VCaP (cell line): ENCODE data around the gene DNMT3B.

Source experiments
- H3K27ac ChIP-seq: fragments of 450-650 bp; 2 replicates; pipeline ENCODE4 v1.5.1; 2017
- CTCF ChIP-seq: fragments of 450-650 bp; conservative IDR thresholded peaks from 2 replicates; pipeline ENCODE4 v1.5.1; 2017; ENCODE audit warnings: mild to moderate bottlenecking, moderate library complexity

The DNMT3B gene

GRCh38 chr20:32742322-32743236 lies 19.6 kb upstream of the DNMT3B start:
- H3K27ac ChIP-seq, result peak overlapping the region; percentile 87
- TF ChIP-seq CTCF, result no peak

GRCh38 chr20:32743237-32744112 lies 18.7 kb upstream of the DNMT3B start, which contains the start of gene COMMD7:
COMMD7 (minus strand) TSS chr20:32743467; CDS start chr20:32743391, 76 bp downstream.
- TF ChIP-seq CTCF, result no peak
- peak within 1 kb of the TSS; percentile 87 for H3K27ac ChIP-seq

- no peak overlapping the region for H3K27ac ChIP-seq
- no peak for TF ChIP-seq CTCF
Observed at GRCh38 chr20:32749914-32750637, 12.1 kb upstream of the DNMT3B start.

GRCh38 chr20:32751293-32751692 lies 10.9 kb upstream of the DNMT3B start:
- H3K27ac ChIP-seq, result no peak overlapping the region
- no peak for TF ChIP-seq CTCF

GRCh38 chr20:32751702-32752457 lies 10.3 kb upstream of the DNMT3B start:
- H3K27ac ChIP-seq, result no peak overlapping the region

More at GRCh38 chr20:32751702-32752457, 10.3 kb upstream of the DNMT3B start:
- no peak for TF ChIP-seq CTCF
